Measurements from ENCODE around the gene PC. TPM values are rescaled to one million over a fixed set of nuclear protein-coding genes. Genes with fewer than 3 reads are reported as not detected.

The PC gene
- total RNA-seq, result 5.9 and 7.9 TPM in 2 replicates

DNA sequence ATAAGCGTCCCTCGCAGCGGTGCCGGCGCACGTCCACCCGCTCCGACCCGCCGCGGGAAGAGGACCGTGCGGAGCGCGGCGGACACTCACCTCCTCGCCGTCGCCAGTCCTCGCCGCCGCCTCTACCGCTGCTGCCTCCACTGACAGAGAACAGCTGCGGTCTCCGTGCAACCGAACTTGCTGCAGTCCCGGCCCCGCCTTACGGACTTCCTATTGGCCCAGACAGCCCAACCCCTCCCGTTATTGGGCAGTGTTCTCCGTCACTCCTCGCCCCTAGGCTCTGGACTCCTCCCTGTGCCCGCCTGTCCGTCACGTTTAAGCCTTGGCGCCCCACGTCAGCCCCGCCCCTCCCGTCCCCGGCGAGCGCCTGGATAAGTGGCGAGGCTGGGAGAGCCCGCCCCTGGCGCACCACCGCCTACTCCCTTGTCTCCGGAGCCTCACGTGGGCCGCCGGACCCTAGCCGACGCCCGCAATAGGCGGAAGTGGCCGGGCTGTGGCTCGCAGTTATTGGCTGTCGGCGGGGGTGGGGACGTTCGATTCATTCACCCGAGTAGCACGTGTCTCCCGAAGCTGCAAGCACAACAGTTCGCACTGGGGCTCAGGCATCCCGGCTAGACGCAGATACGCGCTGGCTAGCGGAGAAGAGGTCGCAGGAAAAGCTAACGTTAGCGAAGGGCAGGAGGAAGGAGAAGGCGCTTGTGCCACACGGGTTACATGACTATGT is at the start of gene PC:
TSS of gene PC (minus strand) at position 152 of the 724 bp plus-strand sequence. CDS start 86,224 bp downstream, outside the sequence.

GRCh38 chr11:66974724-66975404 is 16.7 kb upstream of the PC start, which contains the start of gene C11orf86:
TSS of gene C11orf86 (plus strand) at chr11:66975304. CDS start at chr11:66975363, 59 bp downstream.

GRCh38 chr11:66856496-66857233 is 101.5 kb downstream of the PC start, which contains the start of gene LRFN4:
TSS of gene LRFN4 (plus strand) at chr11:66857064. CDS start at chr11:66857745, 681 bp downstream.

DNA sequence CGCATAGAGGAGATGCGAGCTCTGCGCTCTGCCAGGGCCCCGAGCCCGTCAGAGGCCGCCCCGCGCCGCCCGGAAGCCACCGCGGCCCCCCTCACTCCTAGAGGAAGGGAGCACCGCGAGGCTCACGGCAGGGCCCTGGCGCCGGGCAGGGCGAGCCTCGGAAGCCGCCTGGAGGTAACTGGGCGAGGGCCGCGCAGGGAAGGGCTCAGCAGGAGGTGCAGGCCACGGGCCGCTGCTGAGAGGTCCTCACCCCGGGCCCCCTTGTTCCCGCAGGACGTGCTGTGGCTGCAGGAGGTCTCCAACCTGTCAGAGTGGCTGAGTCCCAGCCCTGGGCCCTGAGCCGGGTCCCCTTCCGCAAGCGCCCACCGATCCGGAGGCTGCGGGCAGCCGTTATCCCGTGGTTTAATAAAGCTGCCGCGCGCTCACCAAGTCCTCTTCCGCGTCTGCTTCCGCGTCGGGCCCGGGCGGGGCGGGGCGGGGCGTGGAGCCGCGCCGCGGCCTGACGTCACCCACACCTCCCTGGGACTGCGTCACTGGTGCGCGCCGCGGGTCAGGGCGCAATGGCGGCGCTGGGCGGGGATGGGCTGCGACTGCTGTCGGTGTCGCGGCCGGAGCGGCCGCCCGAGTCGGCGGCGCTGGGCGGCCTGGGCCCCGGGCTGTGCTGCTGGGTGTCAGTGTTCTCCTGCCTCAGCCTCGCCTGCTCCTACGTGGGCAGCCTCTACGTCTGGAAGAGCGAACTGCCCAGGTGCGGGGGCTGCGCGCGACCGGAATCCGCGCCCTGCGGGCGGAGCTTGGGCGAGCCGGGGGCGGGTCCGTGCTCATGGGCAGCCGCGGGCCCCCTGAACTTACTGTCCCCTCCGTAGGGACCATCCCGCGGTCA is 115.0 kb downstream of the PC start, which contains the start of gene RCE1:
TSS of gene RCE1 (plus strand) at position 546 of the 880 bp plus-strand sequence. CDS start at position 561, 15 bp downstream.

Small RNA genes lying within 50 kb of the gene (small RNA-seq; reads per million reads assigned to genes)
- gene MIR3163 (0.42 reads per million, percentile 24 among the genes with 10 or more reads in this experiment), gene RNU7-23P (not detected)

Other genes with a start within 250 kb of the PC start
- 31.9 and 54.9 TPM in 2 replicates for gene SPTBN2, start 229.2 kb downstream of the PC start, total RNA-seq
- gene RCE1, start 114.9 kb downstream of the PC start, total RNA-seq, result 20.3 and 22.9 TPM in 2 replicates
- 33.6 and 34.3 TPM in 2 replicates for gene LRFN4, start 101.3 kb downstream of the PC start, total RNA-seq
- not detected in 2 replicates for gene C11orf86, start 16.9 kb upstream of the PC start, total RNA-seq
- gene SYT12, start 64.8 kb upstream of the PC start, total RNA-seq, result not detected in 2 replicates
- 13.4 and 13.9 TPM in 2 replicates for gene RHOD, start 98.5 kb upstream of the PC start, total RNA-seq
- gene KDM2A, start 160.9 kb upstream of the PC start, total RNA-seq, result 60.1 and 61.1 TPM in 2 replicates